Stimulated activated CD8-positive, alpha-beta memory T cell treated with anti-CD3 and anti-CD28 coated beads, Interleukin-12 subunit alpha, Interleukin-12 subunit beta, amount 100 ng/mL, for 1 hour (primary cell): Measurements from ENCODE around the gene SLC51B.
A peak's percentile ranks its signal among the peaks of the same experiment; 100 is the strongest.
"Not testable (repeated sequence)": the region's sequence is repeated elsewhere in the genome, so short reads cannot be mapped to it uniquely, and the experiment has no call there.

Experiments
- DNase-seq: peaks from one replicate; pipeline ENCODE4 v3.0.0-alpha.2; 2020; ENCODE audit warnings: low read depth

SLC51B gene

GRCh38 chr15:65044724-65045481 is at the start of gene SLC51B:
Gene SLC51B (plus strand): TSS chr15:65045387. CDS start chr15:65050005, 4,618 bp downstream.
- DNase-seq: no peak

GRCh38 chr15:64997066-64997465 is 48.1 kb upstream of the SLC51B start:
- DNase-seq: no peak

- DNase-seq: no peak
These were observed 47.3 kb upstream of the SLC51B start for GRCh38 chr15:64997745-64998375.

GRCh38 chr15:65004993-65005392 is 40.2 kb upstream of the SLC51B start:
- DNase-seq: no peak

- DNase-seq: no peak
These were observed 38.3 kb upstream of the SLC51B start for GRCh38 chr15:65006876-65007275.

- no peak for DNase-seq
These were observed 36.2 kb upstream of the SLC51B start for GRCh38 chr15:65008983-65009382.

- DNase-seq: not testable (repeated sequence)
These were observed 34.0 kb upstream of the SLC51B start for GRCh38 chr15:65011198-65011597.

GRCh38 chr15:65020419-65020818 is 24.8 kb upstream of the SLC51B start:
- DNase-seq: no peak

GRCh38 chr15:65021488-65021887 is 23.7 kb upstream of the SLC51B start:
- no peak for DNase-seq

- no peak for DNase-seq
These were observed 18.4 kb upstream of the SLC51B start for GRCh38 chr15:65026756-65027155.

- DNase-seq: no peak
These were observed 17.6 kb upstream of the SLC51B start for GRCh38 chr15:65027593-65027992.

GRCh38 chr15:65028338-65028737 is 16.8 kb upstream of the SLC51B start:
- DNase-seq: no peak

- peak; percentile 88 for DNase-seq
These were observed 16.1 kb upstream of the SLC51B start, which contains the start of gene MTFMT for GRCh38 chr15:65028921-65029735. Gene MTFMT (minus strand): TSS chr15:65029639. CDS start chr15:65029613, 26 bp downstream.

GRCh38 chr15:65029736-65030208 is 15.4 kb upstream of the SLC51B start:
- DNase-seq: no peak

GRCh38 chr15:65032801-65033537 is 12.2 kb upstream of the SLC51B start:
- no peak for DNase-seq

GRCh38 chr15:65033659-65034269 is 11.4 kb upstream of the SLC51B start:
- DNase-seq: no peak

GRCh38 chr15:65034719-65035118 is 10.5 kb upstream of the SLC51B start:
- no peak for DNase-seq

GRCh38 chr15:65037309-65037708 is 7.9 kb upstream of the SLC51B start:
- DNase-seq: no peak

GRCh38 chr15:65038428-65038827 is 6.8 kb upstream of the SLC51B start:
- DNase-seq: no peak

GRCh38 chr15:65038836-65039235 is 6.4 kb upstream of the SLC51B start:
- DNase-seq: no peak

- no peak for DNase-seq
These were observed 4.7 kb upstream of the SLC51B start for GRCh38 chr15:65040461-65040860.
